ENCODE measurements around the gene HLA-DQA1.
A peak's percentile ranks its signal among the peaks of the same experiment; 100 is the strongest.

Gene HLA-DQA1

DNA sequence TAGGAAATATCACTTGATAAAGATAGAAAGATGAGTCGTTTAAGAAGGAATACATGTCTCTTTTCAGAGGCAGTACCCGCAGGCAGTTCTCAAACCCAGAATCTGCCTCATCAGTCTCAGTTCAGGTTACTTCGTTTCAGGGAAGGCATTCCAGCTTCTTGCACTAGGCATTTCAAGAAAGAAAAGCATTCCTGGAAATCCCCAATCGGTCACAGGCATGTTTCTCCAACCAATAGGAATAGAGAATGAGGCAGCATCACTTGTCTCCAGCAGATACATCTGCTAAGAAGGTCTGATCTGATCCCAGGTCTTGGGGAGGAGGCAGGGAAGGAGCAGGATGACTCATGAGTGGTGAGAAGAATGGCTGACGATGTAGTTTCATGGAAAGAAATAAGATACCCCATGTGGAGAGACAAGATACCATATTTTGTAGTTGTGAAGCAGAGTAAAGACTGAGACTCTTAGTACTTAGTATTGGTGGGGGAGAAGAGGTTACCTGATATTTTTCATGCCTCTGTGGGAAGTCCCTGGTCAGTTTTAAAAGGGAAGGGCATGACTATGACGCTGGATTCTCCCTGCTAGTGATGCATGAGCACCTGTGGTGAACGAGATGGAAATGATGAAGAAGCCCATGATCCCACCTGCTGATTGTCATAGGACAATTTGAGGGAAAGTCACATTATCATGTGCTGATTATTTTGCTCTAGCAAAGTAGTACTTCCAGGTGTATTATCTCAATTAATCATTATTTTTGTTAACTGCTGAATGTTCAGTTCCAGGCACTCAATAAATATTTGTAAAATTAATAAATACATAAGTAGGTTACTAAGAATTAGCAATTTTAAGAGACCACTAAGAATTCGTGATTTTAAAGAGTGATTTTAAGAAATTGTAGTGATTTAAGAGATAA is 27.2 kb upstream of the HLA-DQA1 start:
- no peaks in the 10 kb centered on the region for H3K9me3 ChIP-seq (ENCODE audit: insufficient read depth, low read depth, low read length)
- peaks cover 3% of the 10 kb centered on the region for H3K4me1 ChIP-seq (ENCODE audit: insufficient read depth, low read length, poor library complexity, severe bottlenecking)
- no peaks in the 10 kb centered on the region for H3F3A ChIP-seq (ENCODE audit: low read depth)
- no peaks in the 10 kb centered on the region for H3K79me2 ChIP-seq (ENCODE audit: insufficient read depth, low read length)
- no peaks in the 10 kb centered on the region for H4K20me1 ChIP-seq (ENCODE audit: insufficient read depth, low read length, poor library complexity, severe bottlenecking)
- peaks cover 27% of the 10 kb centered on the region for H3K27me3 ChIP-seq (ENCODE audit: insufficient read depth, low read length, poor library complexity, severe bottlenecking)
- H3K9ac ChIP-seq (ENCODE audit: low read depth, low read length, poor library complexity, severe bottlenecking): no peak overlapping the region
- H3K4me2 ChIP-seq (ENCODE audit: low read depth, low read length, poor library complexity, severe bottlenecking): peak overlapping the region; percentile 69
- TF ChIP-seq CTCF (conservative IDR thresholded peaks at IDR 0.05; ENCODE audit: low read length) (no peak), EZH2phosphoT487 (IDR thresholded peaks at IDR 0.05; ENCODE audit: borderline replicate concordance) (no peak)
- no peaks in the 10 kb centered on the region for H3K9me2 ChIP-seq (replicated peaks; ENCODE audit: low read depth, low read length)
- peak overlapping the region; percentile 76 for H2AFZ ChIP-seq (ENCODE audit: low read length)
- H3K4me3 ChIP-seq (ENCODE audit: low read length, poor library complexity, severe bottlenecking): peak overlapping the region; percentile 51
- no peaks in the 10 kb centered on the region for H3K36me3 ChIP-seq (ENCODE audit: insufficient read depth, low read length)

DNA sequence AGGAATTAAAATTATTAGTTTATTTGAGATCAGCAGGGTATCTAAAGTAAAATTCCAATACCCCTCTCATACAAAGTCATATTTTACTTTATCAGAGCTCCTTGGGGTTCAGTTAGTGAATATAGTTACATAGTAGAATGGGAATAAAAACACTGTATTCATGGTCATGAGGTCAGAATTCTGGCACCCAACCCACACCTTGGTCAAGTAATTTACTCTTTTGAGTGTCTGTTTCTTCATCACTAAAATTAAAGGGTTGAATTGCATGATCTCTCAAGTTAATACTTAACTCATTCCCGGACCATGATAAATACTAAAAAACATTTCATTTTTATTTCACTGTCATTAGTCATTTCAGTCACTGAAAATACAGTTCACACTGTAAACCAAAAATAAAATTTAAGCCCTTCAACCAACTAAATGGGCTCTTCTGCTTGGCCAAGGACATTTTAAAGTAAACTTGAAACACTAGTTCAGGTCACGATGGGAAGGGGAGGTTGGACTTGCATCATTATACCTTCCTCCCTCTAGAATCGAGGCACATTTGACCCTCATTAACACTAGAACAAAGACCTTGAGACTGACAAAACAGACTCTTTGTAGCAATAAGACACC is 26.4 kb upstream of the HLA-DQA1 start:
- Histone ChIP-seq H3K36me3 (ENCODE audit: insufficient read depth, low read length) (no peaks in the 10 kb centered on the region), H3K4me1 (ENCODE audit: insufficient read depth, low read length, poor library complexity, severe bottlenecking) (peaks cover 3% of the 10 kb centered on the region), H3K9ac (ENCODE audit: low read depth, low read length, poor library complexity, severe bottlenecking) (no peak overlapping the region), H3K9me2 (replicated peaks; ENCODE audit: low read depth, low read length) (no peaks in the 10 kb centered on the region), H3K4me2 (ENCODE audit: low read depth, low read length, poor library complexity, severe bottlenecking) (no peak overlapping the region), H3K79me2 (ENCODE audit: insufficient read depth, low read length) (no peaks in the 10 kb centered on the region), H3F3A (ENCODE audit: low read depth) (no peaks in the 10 kb centered on the region), H4K20me1 (ENCODE audit: insufficient read depth, low read length, poor library complexity, severe bottlenecking) (no peaks in the 10 kb centered on the region), H3K9me3 (ENCODE audit: insufficient read depth, low read depth, low read length) (no peaks in the 10 kb centered on the region), H3K27me3 (ENCODE audit: insufficient read depth, low read length, poor library complexity, severe bottlenecking) (peaks cover 23% of the 10 kb centered on the region), H2AFZ (ENCODE audit: low read length) (no peak overlapping the region), H3K4me3 (ENCODE audit: low read length, poor library complexity, severe bottlenecking) (no peak overlapping the region)
- TF ChIP-seq CTCF (conservative IDR thresholded peaks at IDR 0.05; ENCODE audit: low read length) (no peak), EZH2phosphoT487 (IDR thresholded peaks at IDR 0.05; ENCODE audit: borderline replicate concordance) (no peak)

DNA sequence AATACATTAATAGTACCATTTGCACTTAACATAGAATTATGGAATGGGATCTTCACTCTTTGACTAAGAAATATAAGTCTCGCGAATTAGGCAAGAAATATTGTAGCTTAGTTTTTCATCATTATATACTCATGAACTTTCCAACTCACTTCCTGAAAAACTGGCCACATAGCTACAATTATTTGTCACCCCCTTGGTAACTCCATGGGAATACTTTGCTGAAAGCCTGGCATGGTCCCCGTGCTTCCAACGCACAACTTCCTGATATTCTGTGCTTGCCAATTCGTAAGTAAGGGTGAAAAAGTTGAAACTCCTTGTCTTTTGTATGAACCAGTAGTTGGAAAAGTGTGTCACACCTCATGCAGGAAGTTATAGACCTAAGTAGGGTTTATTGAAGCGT is 23.7 kb upstream of the HLA-DQA1 start:
- H3K9me2 ChIP-seq (replicated peaks; ENCODE audit: low read depth, low read length): no peaks in the 10 kb centered on the region
- peaks cover 3% of the 10 kb centered on the region for H3K4me1 ChIP-seq (ENCODE audit: insufficient read depth, low read length, poor library complexity, severe bottlenecking)
- H4K20me1 ChIP-seq (ENCODE audit: insufficient read depth, low read length, poor library complexity, severe bottlenecking): no peaks in the 10 kb centered on the region
- H3K4me3 ChIP-seq (ENCODE audit: low read length, poor library complexity, severe bottlenecking): no peak overlapping the region
- no peaks in the 10 kb centered on the region for H3K36me3 ChIP-seq (ENCODE audit: insufficient read depth, low read length)
- H3K4me2 ChIP-seq (ENCODE audit: low read depth, low read length, poor library complexity, severe bottlenecking): no peak overlapping the region
- H3F3A ChIP-seq (ENCODE audit: low read depth): no peaks in the 10 kb centered on the region
- H3K27me3 ChIP-seq (ENCODE audit: insufficient read depth, low read length, poor library complexity, severe bottlenecking): peaks cover 7% of the 10 kb centered on the region
- H2AFZ ChIP-seq (ENCODE audit: low read length): no peak overlapping the region
- no peaks in the 10 kb centered on the region for H3K79me2 ChIP-seq (ENCODE audit: insufficient read depth, low read length)
- TF ChIP-seq EZH2phosphoT487 (IDR thresholded peaks at IDR 0.05; ENCODE audit: borderline replicate concordance) (no peak), CTCF (conservative IDR thresholded peaks at IDR 0.05; ENCODE audit: low read length) (no peak)
- no peak overlapping the region for H3K9ac ChIP-seq (ENCODE audit: low read depth, low read length, poor library complexity, severe bottlenecking)
- no peaks in the 10 kb centered on the region for H3K9me3 ChIP-seq (ENCODE audit: insufficient read depth, low read depth, low read length)
